DMS153 (cell line): Measurements from ENCODE around the gene C10orf90.
"Not testable (repeated sequence)": the region's sequence is repeated elsewhere in the genome, so short reads cannot be mapped to it uniquely, and the experiment has no call there.

Source experiments
- DNase-seq: peaks from one replicate; lab custom pipeline; 2025; lab: John Stamatoyannopoulos, UW

Gene C10orf90

GRCh38 chr10:126390324-126390723, 280.2 kb downstream of the C10orf90 start:
- no peak for DNase-seq

- DNase-seq, result no peak
Observed at GRCh38 chr10:126387931-126388911, 282.3 kb downstream of the C10orf90 start, which contains the start of gene ADAM12. TSS of gene ADAM12 (minus strand) at chr10:126388477. CDS start at chr10:126388145, 332 bp downstream.

- DNase-seq, result peak; percentile 30
Observed at GRCh38 chr10:126387041-126387921, 283.2 kb downstream of the C10orf90 start.

GRCh38 chr10:126384269-126384873, 286.1 kb downstream of the C10orf90 start:
- DNase-seq, result no peak

GRCh38 chr10:126380352-126381076, 290.0 kb downstream of the C10orf90 start:
- no peak for DNase-seq

GRCh38 chr10:126379166-126379565, 291.3 kb downstream of the C10orf90 start:
- not testable (repeated sequence) for DNase-seq

GRCh38 chr10:126376956-126377355, 293.5 kb downstream of the C10orf90 start:
- DNase-seq, result no peak

- DNase-seq, result no peak
Observed at GRCh38 chr10:126375926-126376554, 294.5 kb downstream of the C10orf90 start.

- DNase-seq, result no peak
Observed at GRCh38 chr10:126375299-126375698, 295.2 kb downstream of the C10orf90 start.
